ENCODE data around the gene NFIL3.
"Not testable (repeated sequence)": the region's sequence is repeated elsewhere in the genome, so short reads cannot be mapped to it uniquely, and the experiment has no call there.

Gene NFIL3

DNA sequence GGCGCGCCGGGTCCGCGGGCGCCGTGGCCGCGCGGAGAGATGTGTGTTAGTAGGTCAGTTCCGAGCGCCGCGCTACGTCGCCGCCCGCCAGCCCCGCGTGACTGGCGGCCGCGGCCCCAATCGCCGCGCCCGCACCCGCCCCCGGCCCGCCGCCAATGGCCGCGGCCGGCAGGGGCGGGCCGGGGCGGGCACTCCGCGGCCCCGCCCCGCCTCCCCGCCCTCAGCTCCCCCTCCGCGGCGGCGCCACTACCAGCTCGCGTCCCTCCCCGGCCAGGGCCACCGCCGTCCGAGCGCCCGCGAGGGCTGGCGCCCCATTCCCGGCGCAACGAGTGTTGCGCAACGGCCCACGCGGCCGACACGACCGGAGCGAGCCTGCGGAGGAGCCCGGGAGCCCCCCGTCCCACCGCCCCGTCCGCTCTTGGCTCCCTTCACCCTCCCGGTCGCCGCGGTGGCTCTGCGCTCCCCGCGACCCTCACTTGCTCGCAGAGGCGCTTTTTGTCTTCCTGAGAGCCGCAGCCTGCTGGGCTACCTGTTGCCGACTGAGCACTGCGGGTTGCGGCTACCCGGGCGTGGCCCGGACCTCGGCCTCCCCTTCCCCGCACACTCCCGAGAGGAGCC is at the start of gene NFIL3:
Gene NFIL3, minus strand, starts transcription at position 48 of the 618 bp plus-strand sequence. CDS start 13,098 bp downstream, outside the sequence.
- in situ Hi-C loops (cut with HindIII; ENCODE audit: low sequenced_read_pairs), result no loop called here

- in situ Hi-C loops (cut with HindIII; ENCODE audit: low sequenced_read_pairs), result not testable (repeated sequence)
Measured at GRCh38 chr9:91471524-91471923, 47.9 kb upstream of the NFIL3 start.

DNA sequence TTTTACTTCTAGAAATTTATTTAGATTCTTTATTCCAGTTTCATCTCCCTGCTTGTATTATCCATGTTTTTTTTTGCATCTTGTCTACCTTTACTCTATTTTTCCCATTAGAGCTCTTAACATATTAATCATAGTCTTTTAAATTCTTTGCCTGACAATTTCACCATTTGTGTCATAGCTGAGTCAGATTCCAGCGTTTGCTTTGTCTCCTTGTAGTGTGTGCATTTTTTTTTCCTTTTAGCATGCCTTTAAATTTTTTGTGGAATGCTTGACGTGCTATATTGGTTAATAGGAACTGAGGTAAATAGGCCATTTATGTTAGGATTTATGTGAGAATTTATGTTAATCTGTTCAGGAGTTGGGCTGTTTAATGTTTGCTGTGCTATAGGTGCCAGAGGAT is 41.8 kb upstream of the NFIL3 start:
- in situ Hi-C loops (cut with HindIII; ENCODE audit: low sequenced_read_pairs), result no loop called here

DNA sequence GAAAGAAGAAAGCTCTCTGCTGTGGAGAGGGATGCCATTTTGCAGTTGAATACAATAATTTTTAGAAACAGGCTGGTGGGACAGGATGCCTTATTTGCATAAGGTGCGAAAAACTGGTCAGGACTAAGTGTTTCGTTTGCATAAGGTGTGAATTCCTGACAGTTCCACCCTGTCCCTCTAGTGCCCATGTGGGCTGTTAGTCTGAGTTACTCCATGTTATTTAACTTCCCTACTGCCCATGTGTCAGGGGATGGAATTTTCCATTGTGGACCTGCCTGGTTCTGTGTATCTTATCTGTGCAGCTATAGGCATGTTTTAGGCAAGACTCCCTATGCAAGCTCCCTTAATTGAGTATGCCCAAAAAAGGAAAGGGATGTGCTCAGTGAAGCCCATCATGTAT is 35.3 kb upstream of the NFIL3 start:
- in situ Hi-C loops (cut with HindIII; ENCODE audit: low sequenced_read_pairs), result no loop called here

DNA sequence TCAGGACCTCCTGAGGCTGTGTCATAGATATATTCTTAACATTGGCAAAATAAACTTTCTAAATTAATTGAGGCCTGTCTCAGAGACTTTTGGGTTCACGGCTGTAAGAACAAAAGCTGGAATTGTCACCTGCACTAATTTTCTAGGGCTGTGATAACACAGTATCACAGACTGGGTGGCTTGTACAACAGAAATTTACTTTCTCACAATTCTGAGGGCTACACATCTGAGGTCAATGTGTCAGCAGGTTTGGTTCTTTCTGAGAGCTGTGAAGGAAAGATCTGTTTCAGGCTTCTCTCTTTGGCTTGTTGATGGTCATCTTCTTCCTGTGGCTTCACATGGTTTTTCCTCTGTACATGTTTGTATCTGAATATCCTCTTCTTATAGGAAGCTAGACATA is 29.2 kb upstream of the NFIL3 start:
- in situ Hi-C loops (cut with HindIII; ENCODE audit: low sequenced_read_pairs), result no loop called here

DNA sequence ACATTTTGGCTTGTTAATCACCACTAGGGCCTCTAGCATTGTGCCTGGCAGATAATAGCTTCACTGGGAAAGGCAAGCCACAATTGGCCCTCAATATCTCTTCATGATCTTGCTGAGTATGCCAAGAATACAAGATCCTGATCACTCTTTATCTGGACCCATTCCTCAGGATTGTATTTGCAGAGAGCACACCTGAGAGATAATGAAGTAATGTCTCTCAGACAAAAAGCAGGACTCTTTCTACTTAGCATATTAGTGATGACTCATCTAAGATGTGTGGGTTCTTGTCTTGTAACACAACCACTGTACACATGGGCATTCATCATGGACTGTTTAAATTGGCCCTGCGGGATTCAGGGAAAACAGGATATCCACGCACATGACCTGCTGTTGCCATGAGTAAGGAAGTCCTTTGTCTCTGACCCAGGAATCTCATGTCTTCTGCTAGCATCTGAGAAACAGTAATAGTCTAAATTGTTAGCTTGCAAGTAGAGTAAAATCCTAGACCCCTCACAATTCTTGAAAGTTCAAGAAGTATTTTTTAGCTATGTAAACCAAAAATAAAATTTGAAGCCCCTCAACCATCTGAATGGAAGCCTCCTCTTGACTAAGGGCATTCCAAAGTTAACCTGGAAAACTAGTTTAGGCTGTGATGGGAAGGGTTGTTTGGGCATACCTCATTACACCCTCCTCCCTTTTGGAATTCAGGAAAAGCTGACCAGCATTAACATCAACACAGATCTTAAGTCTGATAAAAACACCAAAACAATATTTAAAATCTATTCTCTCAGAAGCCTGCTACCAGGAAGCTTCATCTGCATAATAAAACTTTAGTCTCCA is 28.0 kb upstream of the NFIL3 start:
- in situ Hi-C loops (cut with HindIII; ENCODE audit: low sequenced_read_pairs), result no loop called here

DNA sequence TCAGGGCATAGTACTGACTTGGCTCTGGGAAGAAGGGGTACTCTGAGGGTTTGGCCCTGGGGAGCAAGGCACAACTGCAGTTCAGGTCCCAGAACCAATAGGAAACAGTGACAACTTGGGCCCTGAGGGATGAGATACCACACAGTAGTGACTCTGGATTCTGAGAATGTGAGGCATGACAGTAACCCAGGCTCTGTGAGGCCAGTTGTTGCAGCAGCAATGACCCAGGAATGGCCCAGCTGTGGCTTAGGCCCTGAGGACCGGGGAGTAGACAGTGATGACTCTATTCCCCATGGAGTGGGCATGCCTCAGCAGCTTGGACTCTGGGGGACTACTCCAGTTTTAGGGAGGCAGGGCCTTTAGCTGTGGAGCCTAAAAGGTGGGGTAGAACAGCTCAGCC is 21.5 kb upstream of the NFIL3 start:
- in situ Hi-C loops (cut with HindIII; ENCODE audit: low sequenced_read_pairs), result no loop called here

GRCh38 chr9:91443994-91444392 is 20.4 kb upstream of the NFIL3 start:
- in situ Hi-C loops (cut with HindIII; ENCODE audit: low sequenced_read_pairs), result no loop called here

GRCh38 chr9:91443321-91443993 is 19.8 kb upstream of the NFIL3 start:
- in situ Hi-C loops (cut with HindIII; ENCODE audit: low sequenced_read_pairs), result no loop called here

DNA sequence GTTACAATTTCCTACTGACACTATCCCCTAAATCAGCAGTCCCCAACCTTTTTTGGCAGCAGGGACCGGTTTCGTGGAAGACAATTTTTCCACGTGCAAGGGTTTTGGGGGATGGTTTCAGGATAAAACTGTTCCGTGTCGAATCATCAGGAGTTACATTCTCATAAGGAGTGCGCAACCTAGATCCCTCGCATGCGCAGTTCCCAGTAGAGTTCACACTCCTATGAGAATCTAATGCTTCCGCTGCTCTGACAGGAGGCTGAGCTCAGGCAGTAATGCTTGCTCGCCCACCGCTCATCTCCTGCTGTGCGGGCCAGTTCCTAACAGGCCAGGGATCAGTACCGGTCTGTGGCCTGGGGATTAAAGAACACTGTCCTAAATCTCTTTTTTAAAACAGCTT is 13.2 kb upstream of the NFIL3 start:
- in situ Hi-C loops (cut with HindIII; ENCODE audit: low sequenced_read_pairs), result no loop called here

DNA sequence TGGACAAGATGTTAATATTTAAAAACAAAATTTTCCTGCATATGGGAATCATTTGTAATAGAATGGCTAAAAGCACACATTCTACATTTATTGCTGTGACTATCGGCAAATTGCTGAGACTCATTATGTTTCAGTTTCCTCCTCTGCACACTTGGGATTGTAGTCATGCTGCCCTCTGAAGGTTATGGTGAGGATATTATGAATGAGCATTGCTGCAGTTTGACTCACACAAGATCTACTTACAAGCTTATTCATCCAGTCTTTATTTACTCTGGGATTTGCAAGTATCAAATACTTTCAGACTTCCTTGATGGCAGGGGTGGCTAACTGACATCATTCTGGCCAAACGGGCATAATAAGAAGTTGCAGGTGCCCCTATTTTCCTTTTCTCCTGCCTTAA is 9.5 kb upstream of the NFIL3 start:
- in situ Hi-C loops (cut with HindIII; ENCODE audit: low sequenced_read_pairs), result no loop called here

DNA sequence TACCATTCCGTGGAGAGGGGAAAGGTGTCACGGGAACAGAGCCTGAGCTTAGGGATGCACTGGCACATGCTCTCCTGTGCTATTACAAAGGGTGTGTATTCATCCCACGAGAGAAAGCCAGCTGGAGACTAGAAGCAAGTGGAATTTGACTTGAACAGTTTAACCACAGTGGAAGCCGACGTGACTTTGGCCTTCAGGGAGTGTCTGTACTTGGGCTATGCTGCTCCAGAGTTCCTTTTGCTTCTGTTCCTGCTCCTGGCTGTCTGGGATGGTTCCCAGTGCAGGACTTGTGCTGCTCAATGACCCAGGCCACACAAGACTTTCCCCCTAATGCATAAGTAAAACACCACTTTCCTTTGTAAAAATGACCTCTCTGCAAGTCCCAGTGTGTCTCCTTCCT is 7.9 kb upstream of the NFIL3 start:
- in situ Hi-C loops (cut with HindIII; ENCODE audit: low sequenced_read_pairs), result no loop called here

- in situ Hi-C loops (cut with HindIII; ENCODE audit: low sequenced_read_pairs), result no loop called here
Measured at GRCh38 chr9:91429501-91429900, 5.9 kb upstream of the NFIL3 start.

- in situ Hi-C loops (cut with HindIII; ENCODE audit: low sequenced_read_pairs), result no loop called here
Measured at GRCh38 chr9:91428927-91429351, 5.3 kb upstream of the NFIL3 start.

DNA sequence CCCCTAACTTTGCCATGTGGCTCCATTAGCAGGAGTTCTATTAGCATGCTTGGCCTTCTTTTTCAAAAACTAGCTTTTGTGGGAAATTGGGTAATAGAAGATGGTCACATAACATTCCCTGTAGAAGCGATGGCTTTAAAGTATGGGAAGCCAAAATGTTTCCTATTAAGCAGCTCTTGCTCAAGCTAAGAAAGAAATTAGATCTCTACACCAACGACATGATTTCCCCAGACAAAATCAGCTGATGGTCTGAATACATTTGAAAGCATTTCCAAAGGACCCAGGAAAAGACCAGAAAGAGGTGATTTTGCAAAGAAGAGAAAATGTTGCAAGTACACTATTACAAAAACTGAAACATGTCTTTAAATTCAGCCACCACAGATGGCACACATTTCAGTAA is 4.8 kb upstream of the NFIL3 start:
- in situ Hi-C loops (cut with HindIII; ENCODE audit: low sequenced_read_pairs), result no loop called here

GRCh38 chr9:91427873-91428272 is 4.2 kb upstream of the NFIL3 start:
- in situ Hi-C loops (cut with HindIII; ENCODE audit: low sequenced_read_pairs), result no loop called here

DNA sequence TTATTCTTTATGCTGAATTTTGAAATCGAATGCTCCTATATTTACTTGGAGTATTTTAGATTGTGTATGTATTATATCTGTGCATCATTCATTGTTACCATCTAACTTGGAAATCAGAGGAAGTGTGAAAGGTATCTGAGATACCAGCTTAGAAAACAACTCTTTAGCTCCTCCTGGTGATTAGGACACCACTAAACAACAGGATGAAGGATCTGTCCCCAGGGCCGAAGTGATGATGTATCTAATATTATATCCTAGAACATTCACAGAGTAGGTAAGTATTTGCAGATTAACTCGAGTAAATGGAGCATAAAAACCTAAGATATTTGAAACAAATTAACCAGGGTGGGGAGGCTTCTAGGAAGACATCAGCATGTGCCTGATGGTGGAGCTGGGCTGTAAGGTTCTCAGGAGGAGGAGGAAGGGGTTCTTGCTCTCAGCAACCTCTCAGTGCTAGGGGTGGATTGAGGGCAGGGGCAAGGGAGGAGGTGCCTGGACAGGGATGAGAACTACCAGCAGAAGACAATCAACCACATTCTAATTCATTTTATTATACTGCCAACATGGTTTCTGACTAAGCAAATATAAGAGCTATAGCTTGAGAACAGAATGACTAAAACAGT is 2.6 kb upstream of the NFIL3 start:
- in situ Hi-C loops (cut with HindIII; ENCODE audit: low sequenced_read_pairs), result no loop called here

GRCh38 chr9:91425271-91425670 is 1.6 kb upstream of the NFIL3 start:
- in situ Hi-C loops (cut with HindIII; ENCODE audit: low sequenced_read_pairs), result no loop called here

DNA sequence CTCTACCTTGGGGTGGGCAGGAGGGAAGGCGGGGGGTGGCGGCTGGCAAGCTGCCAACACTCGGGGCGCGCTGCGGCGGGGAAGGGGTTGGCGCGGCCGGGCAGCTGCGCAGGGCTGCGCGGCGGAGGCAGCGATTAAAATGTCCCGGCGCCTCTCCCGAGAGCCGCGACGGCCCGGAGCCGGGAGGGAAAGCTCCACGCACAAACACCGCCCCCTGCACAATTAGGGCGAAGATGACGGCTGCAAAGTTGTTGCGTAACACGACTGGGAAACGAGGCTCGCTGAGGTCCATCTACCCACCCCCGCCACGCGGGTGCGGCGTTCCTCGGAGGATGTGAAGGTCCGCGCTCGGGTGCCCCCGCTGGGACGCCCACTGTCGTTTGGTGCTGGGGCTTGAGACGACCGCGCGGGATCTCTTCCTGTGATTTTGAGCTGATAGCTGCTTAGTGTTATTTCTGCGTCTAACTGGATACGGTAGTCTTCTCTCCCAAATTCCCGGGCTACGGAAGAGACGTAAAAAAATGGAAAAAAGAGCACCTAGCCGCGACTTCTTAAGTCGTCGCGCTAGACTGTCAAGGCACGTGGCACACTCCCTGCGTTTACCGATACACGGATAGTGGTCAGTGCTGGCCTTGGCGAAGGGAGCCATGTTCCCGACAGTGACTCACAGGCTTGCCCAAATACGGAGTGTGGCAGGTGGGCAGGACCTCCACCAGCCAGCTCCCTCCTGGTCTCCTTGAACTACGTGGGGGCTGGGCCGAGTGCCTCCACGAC is 958 bp upstream of the NFIL3 start:
- in situ Hi-C loops (cut with HindIII; ENCODE audit: low sequenced_read_pairs), result no loop called here

- in situ Hi-C loops (cut with HindIII; ENCODE audit: low sequenced_read_pairs), result no loop called here
Measured at GRCh38 chr9:91422758-91423711, 597 bp downstream of the NFIL3 start.
